ENCODE results near the gene BATF2.

BATF2 gene

DNA sequence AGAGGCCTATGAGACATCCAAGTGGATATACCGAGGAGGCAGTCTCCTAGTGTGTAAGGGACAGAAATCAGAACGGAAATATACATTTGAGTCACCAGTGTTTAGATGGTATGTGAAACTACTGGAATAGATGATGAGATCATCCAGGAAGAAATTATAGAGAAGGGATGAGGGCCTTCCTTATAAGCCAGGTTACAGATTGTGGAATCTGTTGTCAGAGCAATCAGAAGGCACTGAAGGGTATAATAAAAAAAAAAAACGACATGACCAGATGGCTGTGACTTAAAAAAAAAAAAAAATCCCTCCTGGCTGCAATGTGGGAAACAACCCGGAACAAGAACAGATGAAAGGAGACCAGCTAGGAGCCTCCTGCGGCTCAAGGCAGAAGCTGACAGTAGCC, 27.6 kb downstream of the BATF2 start:
- Histone ChIP-seq H3K4me2 (ENCODE audit: insufficient read depth, low read length, poor library complexity, severe bottlenecking) (no peak overlapping the region), H3K79me1 (ENCODE audit: low read depth, low read length) (no peaks in the 10 kb centered on the region), H3K23ac (ENCODE audit: low read depth, low read length, poor library complexity) (no peak overlapping the region), H3K27me3 (ENCODE audit: control insufficient read depth in 3 of 3, insufficient read depth in 3 of 3, low read depth in 1 of 3, low read length in 3 of 3) (peaks cover 0 to 6% (median 5%) of the 10 kb centered on the region in 3 experiments), H3K4me3 (ENCODE audit: low read length in 2 of 2) (no peak overlapping the region), H2BK15ac (ENCODE audit: low read length) (no peak overlapping the region), H4K91ac (ENCODE audit: low read depth, low read length, poor library complexity) (no peak overlapping the region), H2AFZ (ENCODE audit: low read length) (no peak overlapping the region), H2AK5ac (ENCODE audit: low read depth, low read length) (no peak overlapping the region), H3K9ac (ENCODE audit: low read depth, low read length, poor library complexity) (no peak overlapping the region), H4K8ac (ENCODE audit: low read depth, low read length) (no peak overlapping the region), H3K18ac (ENCODE audit: low read length) (no peak overlapping the region), H3K36me3 (replicated peaks in 1 of 2; ENCODE audit: control insufficient read depth in 2 of 2, insufficient read depth in 2 of 2, low read length in 2 of 2) (no peaks in the 10 kb centered on the region), H2BK12ac (ENCODE audit: low read length) (no peak overlapping the region), H3K14ac (ENCODE audit: low read length) (no peak overlapping the region), H2BK5ac (ENCODE audit: low read length) (no peak overlapping the region), H3K9me3 (replicated peaks in 1 of 2; ENCODE audit: control insufficient read depth in 2 of 2, insufficient read depth in 1 of 2, low read depth in 1 of 2, low read length in 2 of 2) (peaks cover 0 to 4% of the 10 kb centered on the region in 2 donors), H3K4ac (ENCODE audit: low read length) (no peak overlapping the region), H2BK120ac (ENCODE audit: low read depth, low read length) (no peak overlapping the region), H3K4me1 (ENCODE audit: control insufficient read depth in 2 of 2, insufficient read depth in 1 of 2, low read depth in 1 of 2, low read length in 2 of 2) (no peaks in the 10 kb centered on the region), H3K27ac (replicated peaks; ENCODE audit: low read length) (no peak overlapping the region)
- no CpG with 5 or more reads among the region's 5 CpGs for WGBS, 2 donors (ENCODE audit: extremely low coverage in 2 of 2, insufficient read length in 2 of 2, insufficient replicate concordance in 1 of 2)
- no peak for DNase-seq (ENCODE audit: low spot score)

DNA sequence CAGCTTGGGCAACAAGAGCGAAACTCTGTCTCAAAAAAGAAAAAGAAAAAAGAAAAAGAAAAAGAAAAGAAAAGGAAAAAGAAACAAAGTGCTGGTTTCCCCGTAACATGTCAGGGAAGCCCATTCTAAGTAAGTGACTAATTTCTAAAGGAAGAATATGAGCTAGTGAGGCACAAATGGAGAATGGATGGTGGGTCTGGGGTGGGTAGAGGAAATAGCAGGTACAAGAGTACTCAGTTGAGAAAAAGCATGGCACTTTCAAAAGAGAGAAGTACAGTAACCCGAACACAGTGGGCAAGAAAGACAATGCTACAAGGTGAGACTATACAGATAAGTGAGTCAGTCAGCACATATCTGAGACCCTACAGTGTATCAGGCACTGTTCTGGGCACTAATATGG, 29.4 kb downstream of the BATF2 start:
- Histone ChIP-seq H3K4me1 (ENCODE audit: control insufficient read depth in 2 of 2, insufficient read depth in 1 of 2, low read depth in 1 of 2, low read length in 2 of 2) (no peaks in the 10 kb centered on the region), H4K8ac (ENCODE audit: low read depth, low read length) (no peak overlapping the region), H3K14ac (ENCODE audit: low read length) (no peak overlapping the region), H4K91ac (ENCODE audit: low read depth, low read length, poor library complexity) (no peak overlapping the region), H3K23ac (ENCODE audit: low read depth, low read length, poor library complexity) (no peak overlapping the region), H2AK5ac (ENCODE audit: low read depth, low read length) (no peak overlapping the region), H3K4me2 (ENCODE audit: insufficient read depth, low read length, poor library complexity, severe bottlenecking) (no peak overlapping the region), H3K4ac (ENCODE audit: low read length) (no peak overlapping the region), H3K79me1 (ENCODE audit: low read depth, low read length) (no peaks in the 10 kb centered on the region), H3K9me3 (replicated peaks in 1 of 2; ENCODE audit: control insufficient read depth in 2 of 2, insufficient read depth in 1 of 2, low read depth in 1 of 2, low read length in 2 of 2) (peaks cover 0 to 4% of the 10 kb centered on the region in 2 donors), H3K4me3 (ENCODE audit: low read length in 2 of 2) (no peak overlapping the region), H3K18ac (ENCODE audit: low read length) (no peak overlapping the region), H2AFZ (ENCODE audit: low read length) (no peak overlapping the region), H2BK12ac (ENCODE audit: low read length) (no peak overlapping the region), H2BK5ac (ENCODE audit: low read length) (no peak overlapping the region), H3K36me3 (replicated peaks in 1 of 2; ENCODE audit: control insufficient read depth in 2 of 2, insufficient read depth in 2 of 2, low read length in 2 of 2) (no peaks in the 10 kb centered on the region), H2BK120ac (ENCODE audit: low read depth, low read length) (no peak overlapping the region), H3K27me3 (ENCODE audit: control insufficient read depth in 3 of 3, insufficient read depth in 3 of 3, low read depth in 1 of 3, low read length in 3 of 3) (peaks cover 0 to 6% (median 5%) of the 10 kb centered on the region in 3 experiments), H3K9ac (ENCODE audit: low read depth, low read length, poor library complexity) (no peak overlapping the region), H2BK15ac (ENCODE audit: low read length) (no peak overlapping the region), H3K27ac (replicated peaks; ENCODE audit: low read length) (no peak overlapping the region)
- DNase-seq (ENCODE audit: low spot score): no peak
- WGBS, 2 donors (ENCODE audit: extremely low coverage in 2 of 2, insufficient read length in 2 of 2, insufficient replicate concordance in 1 of 2): no CpG with 5 or more reads among the region's 3 CpGs

DNA sequence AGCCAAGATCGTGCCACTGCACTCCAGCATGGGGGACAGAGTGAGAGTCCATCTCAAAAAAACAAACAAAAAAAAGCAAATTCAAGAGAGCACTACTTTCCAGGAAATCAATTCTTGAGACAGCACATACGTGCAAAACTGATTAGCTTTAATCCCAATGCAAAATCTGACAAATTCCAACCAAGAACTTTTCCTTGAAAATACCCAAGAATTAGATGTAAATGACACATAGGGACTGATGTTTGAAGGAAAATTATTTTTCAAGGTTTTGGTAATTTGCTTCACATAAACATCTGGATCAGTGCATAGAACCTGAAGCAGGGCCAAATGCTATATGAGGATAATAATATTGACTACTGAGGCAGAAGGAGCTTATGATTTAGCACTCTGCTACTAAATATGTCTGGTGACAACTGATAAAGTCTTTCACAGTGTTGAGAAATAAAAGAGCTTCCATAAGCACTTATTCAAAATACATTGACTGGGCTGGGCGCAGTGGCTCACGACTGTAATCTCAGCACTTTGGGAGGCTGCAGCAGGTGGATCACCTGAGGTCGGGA, 33.6 kb downstream of the BATF2 start:
- Histone ChIP-seq H3K4me2 (ENCODE audit: insufficient read depth, low read length, poor library complexity, severe bottlenecking) (no peak overlapping the region), H3K9me3 (replicated peaks in 1 of 2; ENCODE audit: control insufficient read depth in 2 of 2, insufficient read depth in 1 of 2, low read depth in 1 of 2, low read length in 2 of 2) (no peaks in the 10 kb centered on the region), H3K27me3 (ENCODE audit: control insufficient read depth in 3 of 3, insufficient read depth in 3 of 3, low read depth in 1 of 3, low read length in 3 of 3) (no peaks in the 10 kb centered on the region), H3K79me1 (ENCODE audit: low read depth, low read length) (no peaks in the 10 kb centered on the region), H3K4ac (ENCODE audit: low read length) (no peak overlapping the region), H2BK5ac (ENCODE audit: low read length) (no peak overlapping the region), H2AK5ac (ENCODE audit: low read depth, low read length) (no peak overlapping the region), H2BK120ac (ENCODE audit: low read depth, low read length) (no peak overlapping the region), H3K14ac (ENCODE audit: low read length) (no peak overlapping the region), H2BK12ac (ENCODE audit: low read length) (no peak overlapping the region), H3K9ac (ENCODE audit: low read depth, low read length, poor library complexity) (no peak overlapping the region), H2AFZ (ENCODE audit: low read length) (no peak overlapping the region), H2BK15ac (ENCODE audit: low read length) (no peak overlapping the region), H3K4me3 (ENCODE audit: low read length in 2 of 2) (no peak overlapping the region), H4K8ac (ENCODE audit: low read depth, low read length) (no peak overlapping the region), H3K4me1 (ENCODE audit: control insufficient read depth in 2 of 2, insufficient read depth in 1 of 2, low read depth in 1 of 2, low read length in 2 of 2) (no peaks in the 10 kb centered on the region), H3K18ac (ENCODE audit: low read length) (no peak overlapping the region), H3K23ac (ENCODE audit: low read depth, low read length, poor library complexity) (no peak overlapping the region), H3K27ac (replicated peaks; ENCODE audit: low read length) (no peak overlapping the region), H3K36me3 (replicated peaks in 1 of 2; ENCODE audit: control insufficient read depth in 2 of 2, insufficient read depth in 2 of 2, low read length in 2 of 2) (no peaks in the 10 kb centered on the region), H4K91ac (ENCODE audit: low read depth, low read length, poor library complexity) (no peak overlapping the region)
- no CpG with 5 or more reads among the region's 5 CpGs for WGBS, 2 donors (ENCODE audit: extremely low coverage in 2 of 2, insufficient read length in 2 of 2, insufficient replicate concordance in 1 of 2)
- DNase-seq (ENCODE audit: low spot score): no peak

DNA sequence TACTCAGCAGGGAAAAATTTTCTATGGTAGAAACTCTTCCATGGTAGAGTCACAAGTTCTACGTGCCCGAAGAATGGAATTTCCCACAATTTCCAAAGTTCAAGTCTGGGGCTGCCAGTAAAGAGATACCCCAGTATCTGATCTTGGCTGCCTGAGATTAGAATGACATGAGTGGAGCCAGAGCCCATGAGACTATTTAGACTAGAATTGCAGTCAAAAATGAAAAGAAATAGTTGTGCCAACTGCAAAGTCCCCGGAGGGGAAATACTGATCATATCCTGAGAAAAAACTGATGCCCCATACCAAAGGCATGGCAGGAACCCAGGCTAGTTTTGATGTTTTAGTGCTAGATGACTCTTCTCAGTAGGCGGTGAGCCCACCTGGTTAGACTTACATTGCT, 36.1 kb downstream of the BATF2 start:
- DNase-seq (ENCODE audit: low spot score): no peak
- H3K27ac ChIP-seq (replicated peaks; ENCODE audit: low read length): no peak overlapping the region

More for the DNA sequence above, 36.1 kb downstream of the BATF2 start:
- Histone ChIP-seq H2AK5ac (ENCODE audit: low read depth, low read length) (no peak overlapping the region), H2BK5ac (ENCODE audit: low read length) (no peak overlapping the region), H3K9ac (ENCODE audit: low read depth, low read length, poor library complexity) (no peak overlapping the region), H3K23ac (ENCODE audit: low read depth, low read length, poor library complexity) (no peak overlapping the region), H3K14ac (ENCODE audit: low read length) (no peak overlapping the region), H3K79me1 (ENCODE audit: low read depth, low read length) (no peaks in the 10 kb centered on the region), H4K8ac (ENCODE audit: low read depth, low read length) (no peak overlapping the region), H3K4me3 (ENCODE audit: low read length in 2 of 2) (no peak overlapping the region), H3K9me3 (replicated peaks in 1 of 2; ENCODE audit: control insufficient read depth in 2 of 2, insufficient read depth in 1 of 2, low read depth in 1 of 2, low read length in 2 of 2) (no peaks in the 10 kb centered on the region), H3K4me1 (ENCODE audit: control insufficient read depth in 2 of 2, insufficient read depth in 1 of 2, low read depth in 1 of 2, low read length in 2 of 2) (no peaks in the 10 kb centered on the region), H3K27me3 (ENCODE audit: control insufficient read depth in 3 of 3, insufficient read depth in 3 of 3, low read depth in 1 of 3, low read length in 3 of 3) (no peaks in the 10 kb centered on the region), H2BK120ac (ENCODE audit: low read depth, low read length) (no peak overlapping the region), H2BK15ac (ENCODE audit: low read length) (no peak overlapping the region), H2BK12ac (ENCODE audit: low read length) (no peak overlapping the region), H3K36me3 (replicated peaks in 1 of 2; ENCODE audit: control insufficient read depth in 2 of 2, insufficient read depth in 2 of 2, low read length in 2 of 2) (no peaks in the 10 kb centered on the region), H4K91ac (ENCODE audit: low read depth, low read length, poor library complexity) (no peak overlapping the region), H2AFZ (ENCODE audit: low read length) (no peak overlapping the region), H3K4ac (ENCODE audit: low read length) (no peak overlapping the region), H3K4me2 (ENCODE audit: insufficient read depth, low read length, poor library complexity, severe bottlenecking) (no peak overlapping the region), H3K18ac (ENCODE audit: low read length) (no peak overlapping the region)
- WGBS, 2 donors (ENCODE audit: extremely low coverage in 2 of 2, insufficient read length in 2 of 2, insufficient replicate concordance in 1 of 2): no CpG with 5 or more reads among the region's 4 CpGs

Data from neuronal stem cell (in vitro differentiated cells).